ENCODE results near the gene ATAD3C.
"Not testable (repeated sequence)": the region's sequence is repeated elsewhere in the genome, so short reads cannot be mapped to it uniquely, and the experiment has no call there.

GRCh38 chr1:1494311-1494710, 44.8 kb downstream of the ATAD3C start:
- TF ChIP-seq CTCF, EZH2, EZH2phosphoT487 (IDR thresholded peaks at IDR 0.05): not testable (repeated sequence)

Data from neural progenitor cell (in vitro differentiated cells).